ENCODE results near the gene GTPBP1. TPM values are rescaled to one million over a fixed set of nuclear protein-coding genes. Genes with fewer than 3 reads are reported as not detected.

Gene GTPBP1
- total RNA-seq, 1 experiment from 2014 or later = 94.7 TPM

DNA sequence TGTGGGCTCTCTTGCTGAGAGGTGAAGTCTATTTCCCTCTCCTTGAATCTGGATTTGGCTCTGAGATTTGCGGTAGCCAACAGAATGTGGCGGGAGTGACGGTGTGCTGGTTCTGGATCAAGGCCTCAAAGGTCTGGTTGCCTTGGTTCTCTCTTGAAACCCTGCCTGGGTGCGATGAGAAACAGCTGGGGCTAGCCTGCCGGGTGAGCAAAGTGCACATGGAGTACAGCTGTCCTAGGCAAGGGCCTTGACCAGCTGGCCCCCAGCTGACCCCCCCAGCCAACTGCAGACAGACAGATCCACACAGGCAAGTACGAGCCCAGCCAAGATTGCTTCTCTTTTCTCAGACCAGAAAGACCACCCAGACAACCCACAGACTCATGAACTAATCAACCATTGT is 39.2 kb downstream of the GTPBP1 start:
- DNase-seq = no peak
- CTCF ChIA-PET = no interaction called here
- no peaks in the 10 kb centered on the region for H3K27me3 ChIP-seq (ENCODE audit: insufficient read depth, low read depth)
- H4K20me1 ChIP-seq (ENCODE audit: insufficient read depth) = no peaks in the 10 kb centered on the region; the same call in 1 of the 2 replicates
- H3K4me2 ChIP-seq = no peak overlapping the region
- no peaks in the 10 kb centered on the region for H3K9me2 ChIP-seq (ENCODE audit: insufficient read depth)
- peaks cover 56% of the 10 kb centered on the region; the same call in 1 of the 2 replicates for H3F3A ChIP-seq (ENCODE audit: insufficient read depth, low read depth)
- no peak overlapping the region for H2AFZ ChIP-seq
- no peaks in the 10 kb centered on the region for H3K9me3 ChIP-seq (ENCODE audit: insufficient read depth, low read depth)
- POLR2A ChIA-PET (ENCODE audit: unreplicated experiment) = no interaction called here
- H3K79me2 ChIP-seq (ENCODE audit: low read depth) = no peaks in the 10 kb centered on the region
- intact Hi-C loops (cut with micrococcal nuclease; ENCODE audit: unreplicated experiment) = no loop called here
- H3K4me1 ChIP-seq (replicated peaks; ENCODE audit: insufficient read depth) = no peaks in the 10 kb centered on the region
- H3K4me3 ChIP-seq = no peak overlapping the region
- H3K36me3 ChIP-seq (ENCODE audit: low read depth) = peaks cover 44% of the 10 kb centered on the region
- no TSS peak for BruUV-seq (replicated peaks)
- no peak overlapping the region for H3K27ac ChIP-seq
- TF ChIP-seq EZH2 (IDR thresholded peaks at IDR 0.05; ENCODE audit: low read depth) = no peak
- TF ChIP-seq, protein P1, sequence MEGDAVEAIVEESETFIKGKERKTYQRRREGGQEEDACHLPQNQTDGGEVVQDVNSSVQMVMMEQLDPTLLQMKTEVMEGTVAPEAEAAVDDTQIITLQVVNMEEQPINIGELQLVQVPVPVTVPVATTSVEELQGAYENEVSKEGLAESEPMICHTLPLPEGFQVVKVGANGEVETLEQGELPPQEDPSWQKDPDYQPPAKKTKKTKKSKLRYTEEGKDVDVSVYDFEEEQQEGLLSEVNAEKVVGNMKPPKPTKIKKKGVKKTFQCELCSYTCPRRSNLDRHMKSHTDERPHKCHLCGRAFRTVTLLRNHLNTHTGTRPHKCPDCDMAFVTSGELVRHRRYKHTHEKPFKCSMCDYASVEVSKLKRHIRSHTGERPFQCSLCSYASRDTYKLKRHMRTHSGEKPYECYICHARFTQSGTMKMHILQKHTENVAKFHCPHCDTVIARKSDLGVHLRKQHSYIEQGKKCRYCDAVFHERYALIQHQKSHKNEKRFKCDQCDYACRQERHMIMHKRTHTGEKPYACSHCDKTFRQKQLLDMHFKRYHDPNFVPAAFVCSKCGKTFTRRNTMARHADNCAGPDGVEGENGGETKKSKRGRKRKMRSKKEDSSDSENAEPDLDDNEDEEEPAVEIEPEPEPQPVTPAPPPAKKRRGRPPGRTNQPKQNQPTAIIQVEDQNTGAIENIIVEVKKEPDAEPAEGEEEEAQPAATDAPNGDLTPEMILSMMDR (conservative IDR thresholded peaks at IDR 0.05) = no peak

DNA sequence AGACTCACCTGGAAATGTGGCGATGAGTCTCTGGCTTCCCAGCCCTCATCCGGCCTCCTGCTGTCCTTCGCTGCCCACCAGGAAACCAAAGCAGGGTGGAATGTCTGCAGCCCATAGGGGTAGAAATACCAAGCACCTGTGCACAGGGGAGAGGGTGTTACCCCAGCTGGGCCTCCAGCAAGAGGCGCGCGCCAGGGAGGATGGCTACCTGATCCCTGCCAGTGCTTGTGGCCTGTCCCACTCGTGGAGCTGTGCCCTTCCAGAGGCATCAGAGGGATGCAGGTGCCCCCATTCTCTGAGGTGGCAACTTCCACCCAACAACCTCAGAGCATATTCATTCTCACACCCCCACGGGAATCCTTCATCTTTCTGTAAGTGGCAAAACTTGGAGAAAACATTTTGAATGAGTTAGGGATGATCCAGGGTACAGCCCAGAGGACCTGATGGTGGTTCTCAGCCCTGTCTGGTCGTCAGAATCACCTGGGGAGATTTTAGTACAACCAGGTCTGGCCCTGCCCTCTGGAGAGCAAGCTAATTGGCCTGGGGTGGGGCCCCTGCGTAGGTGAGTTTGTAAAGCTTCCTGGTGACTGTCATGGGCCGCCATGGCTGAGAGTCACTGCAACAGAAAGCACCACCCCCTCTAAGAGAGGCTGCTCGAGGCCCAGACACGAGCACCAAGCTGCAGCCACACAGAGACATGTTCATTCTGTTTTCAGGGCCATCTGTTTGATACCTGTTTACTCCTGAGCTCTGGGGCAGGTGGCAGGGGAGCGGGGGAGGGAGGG is 40.1 kb downstream of the GTPBP1 start:
- ChIA-PET POLR2A (ENCODE audit: unreplicated experiment) (no interaction called here), CTCF (interaction anchor here (0.6 kb wide), 2 partner anchors 18 to 21 kb away, joined by 3 to 8 read pairs; no protein-coding TSS in a partner anchor)
- no peak for DNase-seq
- TF ChIP-seq, protein P1 (conservative IDR thresholded peaks at IDR 0.05) = no peak
- no peak for TF ChIP-seq EZH2 (IDR thresholded peaks at IDR 0.05; ENCODE audit: low read depth)
- H4K20me1 ChIP-seq (ENCODE audit: insufficient read depth) = no peaks in the 10 kb centered on the region; the same call in 1 of the 2 replicates
- intact Hi-C loops (cut with micrococcal nuclease; ENCODE audit: unreplicated experiment) = no loop called here
- no peak overlapping the region for H3K4me2 ChIP-seq
- H3K4me1 ChIP-seq (replicated peaks; ENCODE audit: insufficient read depth) = no peaks in the 10 kb centered on the region
- peaks cover 56% of the 10 kb centered on the region; the same call in 1 of the 2 replicates for H3F3A ChIP-seq (ENCODE audit: insufficient read depth, low read depth)
- H3K27me3 ChIP-seq (ENCODE audit: insufficient read depth, low read depth) = no peaks in the 10 kb centered on the region
- H3K4me3 ChIP-seq = no peak overlapping the region
- no TSS peak for BruUV-seq (replicated peaks)
- H3K9me2 ChIP-seq (ENCODE audit: insufficient read depth) = no peaks in the 10 kb centered on the region
- H3K9me3 ChIP-seq (ENCODE audit: insufficient read depth, low read depth) = no peaks in the 10 kb centered on the region
- no peak overlapping the region for H2AFZ ChIP-seq
- no peak overlapping the region for H3K27ac ChIP-seq
- no peaks in the 10 kb centered on the region for H3K79me2 ChIP-seq (ENCODE audit: low read depth)
- H3K36me3 ChIP-seq (ENCODE audit: low read depth) = peaks cover 53% of the 10 kb centered on the region

DNA sequence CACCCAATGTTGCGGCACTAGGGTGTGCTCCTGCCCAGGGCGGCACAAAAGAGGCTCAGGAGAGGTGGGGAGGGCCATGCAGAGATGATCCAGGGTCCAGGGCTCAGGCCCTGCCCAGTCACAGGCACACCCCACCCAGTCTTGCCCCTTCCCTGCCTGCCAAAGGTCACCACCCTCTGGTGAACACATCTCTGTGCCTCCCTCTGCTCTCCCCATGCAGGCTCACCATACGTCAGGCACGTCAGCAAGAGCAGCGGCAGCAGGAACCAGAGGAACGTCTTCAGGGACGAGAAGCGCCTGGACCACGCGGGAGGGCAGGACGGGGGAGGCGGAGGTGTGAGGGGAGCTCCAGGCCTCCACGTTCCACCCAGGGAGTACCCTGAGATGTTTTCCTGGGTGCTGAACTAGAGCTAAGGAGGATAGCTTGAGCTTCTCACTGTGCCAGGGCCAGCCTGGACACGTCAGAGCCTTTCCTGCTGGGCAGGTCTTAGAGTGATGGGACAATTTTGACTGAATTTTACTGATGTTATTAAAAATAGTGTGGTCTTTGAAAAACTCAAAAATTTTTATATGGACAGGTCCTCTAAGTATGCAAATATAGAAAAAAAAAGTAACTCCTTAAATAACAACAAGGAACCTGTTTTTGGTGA is 42.9 kb downstream of the GTPBP1 start:
- Histone ChIP-seq H3K79me2 (ENCODE audit: low read depth) (peaks cover 19% of the 10 kb centered on the region), H4K20me1 (ENCODE audit: insufficient read depth) (no peaks in the 10 kb centered on the region; the same call in 1 of the 2 replicates), H3K36me3 (ENCODE audit: low read depth) (peaks cover 59% of the 10 kb centered on the region), H3K9me3 (ENCODE audit: insufficient read depth, low read depth) (no peaks in the 10 kb centered on the region), H3K4me2 (no peak overlapping the region), H3K4me3 (no peak overlapping the region), H3K9me2 (ENCODE audit: insufficient read depth) (no peaks in the 10 kb centered on the region), H3F3A (ENCODE audit: insufficient read depth, low read depth) (peaks cover 47% of the 10 kb centered on the region), H3K27me3 (ENCODE audit: insufficient read depth, low read depth) (no peaks in the 10 kb centered on the region), H3K4me1 (replicated peaks; ENCODE audit: insufficient read depth) (peaks cover 14% of the 10 kb centered on the region), H2AFZ (no peak overlapping the region), H3K27ac (no peak overlapping the region)
- CTCF ChIA-PET = no interaction called here
- TF ChIP-seq, protein P1 (conservative IDR thresholded peaks at IDR 0.05) = no peak
- no peak for TF ChIP-seq EZH2 (IDR thresholded peaks at IDR 0.05; ENCODE audit: low read depth)
- intact Hi-C loops (cut with micrococcal nuclease; ENCODE audit: unreplicated experiment) = no loop called here
- no TSS peak for BruUV-seq (replicated peaks)
- POLR2A ChIA-PET (ENCODE audit: unreplicated experiment) = no interaction called here
- DNase-seq = no peak

Data from PC-9 (cell line).